ENCODE measurements around the gene MRPL33.

GRCh38 chr2:27823569-27823968 lies 52.0 kb downstream of the MRPL33 start:
- TF ChIP-seq CTCF (conservative IDR thresholded peaks at IDR 0.05 in 1 of 2, IDR thresholded peaks at IDR 0.05 in 1 of 2; ENCODE audit: extremely low read depth in 1 of 2, insufficient read depth in 1 of 2, low read depth in 1 of 2, low read length in 2 of 2) (no peak), EZH2 (IDR thresholded peaks at IDR 0.05; ENCODE audit: borderline replicate concordance, low read length) (no peak)
